Measurements from ENCODE around the gene IRAK3.

Gene IRAK3, protein sequence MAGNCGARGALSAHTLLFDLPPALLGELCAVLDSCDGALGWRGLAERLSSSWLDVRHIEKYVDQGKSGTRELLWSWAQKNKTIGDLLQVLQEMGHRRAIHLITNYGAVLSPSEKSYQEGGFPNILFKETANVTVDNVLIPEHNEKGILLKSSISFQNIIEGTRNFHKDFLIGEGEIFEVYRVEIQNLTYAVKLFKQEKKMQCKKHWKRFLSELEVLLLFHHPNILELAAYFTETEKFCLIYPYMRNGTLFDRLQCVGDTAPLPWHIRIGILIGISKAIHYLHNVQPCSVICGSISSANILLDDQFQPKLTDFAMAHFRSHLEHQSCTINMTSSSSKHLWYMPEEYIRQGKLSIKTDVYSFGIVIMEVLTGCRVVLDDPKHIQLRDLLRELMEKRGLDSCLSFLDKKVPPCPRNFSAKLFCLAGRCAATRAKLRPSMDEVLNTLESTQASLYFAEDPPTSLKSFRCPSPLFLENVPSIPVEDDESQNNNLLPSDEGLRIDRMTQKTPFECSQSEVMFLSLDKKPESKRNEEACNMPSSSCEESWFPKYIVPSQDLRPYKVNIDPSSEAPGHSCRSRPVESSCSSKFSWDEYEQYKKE

GRCh38 chr12:66188584-66189485 lies at the start of gene IRAK3:
IRAK3 (plus strand) TSS chr12:66189214; CDS start chr12:66189300, 86 bp downstream.
- peak within 1 kb of the TSS; percentile 50 for H3K4me3 ChIP-seq (replicated peaks; ENCODE audit: low read depth, low read length)
- no peaks in the 10 kb centered on the region; the same call in 1 of the 2 replicates for H3K27me3 ChIP-seq (replicated peaks; ENCODE audit: control insufficient read depth, insufficient read depth, low read length)

DNA sequence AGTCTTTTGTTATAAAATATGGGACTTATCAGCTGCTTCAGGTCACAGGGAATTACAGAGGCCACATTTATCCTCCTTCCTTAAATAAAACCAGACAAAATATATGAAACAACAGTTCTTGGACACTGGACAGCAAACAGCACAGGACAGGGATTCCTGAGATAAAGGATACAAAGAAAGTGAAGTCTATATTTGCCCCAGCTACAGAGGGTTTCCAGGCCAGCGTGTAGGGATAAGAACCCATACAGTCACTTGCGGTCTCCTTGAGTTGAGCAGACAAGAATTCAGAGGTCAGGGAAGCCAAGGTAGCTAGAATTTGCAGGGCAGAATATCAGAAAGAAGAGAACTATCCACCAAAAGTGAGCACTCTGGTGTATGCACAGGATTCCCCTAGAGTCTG lies 49.7 kb upstream of the IRAK3 start:
- no peak for TF ChIP-seq CTCF (IDR thresholded peaks at IDR 0.05; ENCODE audit: insufficient read depth, low read length, poor library complexity, severe bottlenecking)
- no peak for DNase-seq (ENCODE audit: extremely low read depth, insufficient read length)
- Histone ChIP-seq H3K4me3 (replicated peaks; ENCODE audit: low read depth, low read length) (no peak overlapping the region), H3K27me3 (replicated peaks; ENCODE audit: control insufficient read depth, insufficient read depth, low read length) (no peaks in the 10 kb centered on the region), H3K36me3 (ENCODE audit: control insufficient read depth, insufficient read depth, low read length) (peaks cover 5% of the 10 kb centered on the region)

More at GRCh38 chr12:66188584-66189485, at the start of gene IRAK3:
- H3K36me3 ChIP-seq (ENCODE audit: control insufficient read depth, insufficient read depth, low read length): no peaks in the 10 kb centered on the region
- no peak for TF ChIP-seq CTCF (IDR thresholded peaks at IDR 0.05; ENCODE audit: insufficient read depth, low read length, poor library complexity, severe bottlenecking)
- peak; percentile 52 for DNase-seq (ENCODE audit: extremely low read depth, insufficient read length)

- no peak for DNase-seq (ENCODE audit: extremely low read depth, insufficient read length)
Measured at GRCh38 chr12:66140731-66141130, 48.3 kb upstream of the IRAK3 start.

GRCh38 chr12:66141299-66141698 lies 47.7 kb upstream of the IRAK3 start:
- H3K36me3 ChIP-seq (ENCODE audit: control insufficient read depth, insufficient read depth, low read length): peaks cover 5% of the 10 kb centered on the region
- TF ChIP-seq CTCF (IDR thresholded peaks at IDR 0.05; ENCODE audit: insufficient read depth, low read length, poor library complexity, severe bottlenecking): no peak
- no peak for DNase-seq (ENCODE audit: extremely low read depth, insufficient read length)
- no peaks in the 10 kb centered on the region for H3K27me3 ChIP-seq (replicated peaks; ENCODE audit: control insufficient read depth, insufficient read depth, low read length)
- no peak overlapping the region for H3K4me3 ChIP-seq (replicated peaks; ENCODE audit: low read depth, low read length)

More at GRCh38 chr12:66140731-66141130, 48.3 kb upstream of the IRAK3 start:
- no peak overlapping the region for H3K4me3 ChIP-seq (replicated peaks; ENCODE audit: low read depth, low read length)
- H3K27me3 ChIP-seq (replicated peaks; ENCODE audit: control insufficient read depth, insufficient read depth, low read length): no peaks in the 10 kb centered on the region
- no peak for TF ChIP-seq CTCF (IDR thresholded peaks at IDR 0.05; ENCODE audit: insufficient read depth, low read length, poor library complexity, severe bottlenecking)
- peaks cover 5% of the 10 kb centered on the region for H3K36me3 ChIP-seq (ENCODE audit: control insufficient read depth, insufficient read depth, low read length)

DNA sequence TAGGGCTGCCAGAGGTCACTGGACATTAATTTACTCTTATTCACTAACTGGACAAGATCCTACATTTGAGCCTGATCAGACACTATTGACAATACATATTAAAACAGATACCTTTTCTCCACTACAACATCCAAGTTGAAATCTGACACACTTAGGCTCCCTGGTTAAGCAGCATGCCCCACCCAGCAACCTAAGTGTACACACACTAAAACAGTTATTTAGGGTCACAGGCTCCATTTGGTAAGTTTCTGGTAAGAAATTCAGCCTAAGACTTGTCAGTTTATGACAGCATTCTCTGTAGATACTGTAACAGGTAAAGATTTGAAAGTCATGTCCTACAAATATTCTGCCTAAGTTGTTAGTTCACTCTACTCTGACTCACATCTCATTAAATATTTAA lies 46.2 kb upstream of the IRAK3 start:
- no peak overlapping the region for H3K4me3 ChIP-seq (replicated peaks; ENCODE audit: low read depth, low read length)

More for the DNA sequence above, 46.2 kb upstream of the IRAK3 start:
- Histone ChIP-seq H3K27me3 (replicated peaks; ENCODE audit: control insufficient read depth, insufficient read depth, low read length) (no peaks in the 10 kb centered on the region), H3K36me3 (ENCODE audit: control insufficient read depth, insufficient read depth, low read length) (peaks cover 4% of the 10 kb centered on the region)
- no peak for TF ChIP-seq CTCF (IDR thresholded peaks at IDR 0.05; ENCODE audit: insufficient read depth, low read length, poor library complexity, severe bottlenecking)
- no peak for DNase-seq (ENCODE audit: extremely low read depth, insufficient read length)
